Caco-2 (cell line): ENCODE measurements around the gene RFX3. TPM values are rescaled to one million over a fixed set of nuclear protein-coding genes. Genes with fewer than 3 reads are reported as not detected.

Source experiments
- BruUV-seq: library from RNA; stranded (reverse); fragments of 400-500 nt; replicated peaks from 2 replicates; lab custom pipeline; 2021; lab: Mats Ljungman, UMichigan
- CTCF ChIA-PET: fragments of 300-600 bp; sonication (Branson Sonifier 250); formaldehyde crosslinking; loops from one replicate; lab custom pipeline; 2022; ENCODE audit warnings: antibody characterized with exemption; lab: Charles Lee
- POLR2A ChIA-PET: fragments of 300-600 bp; sonication (Branson Sonifier 250); formaldehyde crosslinking; loops from one replicate; lab custom pipeline; 2022; ENCODE audit warnings: antibody characterized with exemption; lab: Charles Lee
- DNase-seq, 2 experiments: peaks; one replicate each; pipeline versions ENCODE4 v3.0.0 to v3.0.0-alpha.2; 2020 to 2022
- H3K27me3 ChIP-seq: replicated peaks from 2 replicates; pipeline ENCODE4 v1.6.0; 2011; ENCODE audit warnings: low read length; ENCODE audit not compliant: control insufficient read depth, insufficient read depth
- H3K36me3 ChIP-seq: 2 replicates; pipeline ENCODE4 v1.5.1; 2011; ENCODE audit warnings: low read length; ENCODE audit not compliant: control insufficient read depth, insufficient read depth
- H3K4me1 ChIP-seq: fragments of 250-450 bp; sonication (Bioruptor Pico); 2 replicates; pipeline ENCODE4 v1.5.1; 2020; ENCODE audit warnings: mild to moderate bottlenecking
- H3K4me3 ChIP-seq: 2 replicates; pipeline ENCODE4 v1.5.1; 2011; ENCODE audit warnings: low read depth, mild to moderate bottlenecking, control low read depth, low read length
- H3K9me3 ChIP-seq: fragments of 250-450 bp; sonication (Bioruptor Pico); 2 replicates; pipeline ENCODE4 v1.5.1; 2020; ENCODE audit warnings: mild to moderate bottlenecking, moderate library complexity
- H3K27ac Mint-ChIP-seq: one replicate; pipeline ENCODE4 v1.8.0; 2022; ENCODE audit warnings: mixed read lengths; ENCODE audit not compliant: unreplicated experiment
- H3K27me3 Mint-ChIP-seq: one replicate; pipeline ENCODE4 v1.8.0; 2022; ENCODE audit warnings: mixed read lengths; ENCODE audit not compliant: insufficient read depth, unreplicated experiment
- H3K36me3 Mint-ChIP-seq: one replicate; pipeline ENCODE4 v1.8.0; 2022; ENCODE audit warnings: mild to moderate bottlenecking, mixed read lengths; ENCODE audit not compliant: insufficient read depth, unreplicated experiment
- H3K4me1 Mint-ChIP-seq: one replicate; pipeline ENCODE4 v1.8.0; 2022; ENCODE audit warnings: low read depth, mixed read lengths; ENCODE audit not compliant: unreplicated experiment
- H3K4me3 Mint-ChIP-seq: one replicate; pipeline ENCODE4 v1.8.0; 2022; ENCODE audit warnings: mild to moderate bottlenecking, moderate library complexity, mixed read lengths; ENCODE audit not compliant: unreplicated experiment
- H3K9me3 Mint-ChIP-seq: one replicate; pipeline ENCODE4 v1.8.0; 2022; ENCODE audit warnings: mixed read lengths; ENCODE audit not compliant: unreplicated experiment
- CTCF ChIP-seq, 2 experiments: fragments of 200-600 bp in 1 of 2; IDR thresholded peaks; 1 replicate in 1 of 2; 2 replicates in 1 of 2; pipeline versions ENCODE4 v1.5.1 to v1.8.0; 2011 to 2022; ENCODE audit warnings: antibody characterized with exemption in 1 of 2, control low read depth in 1 of 2, inconsistent platforms in 1 of 2, low read depth in 1 of 2, low read length in 1 of 2, mild to moderate bottlenecking in 1 of 2, moderate library complexity in 1 of 2; ENCODE audit not compliant: insufficient read depth in 1 of 2, severe bottlenecking in 1 of 2, unreplicated experiment in 1 of 2
- intact Hi-C: fragments of 100-400 bp; cut with micrococcal nuclease; formaldehyde crosslinking; loops from one replicate; pipeline ENCODE4 v1.10.0; 2022; ENCODE audit not compliant: unreplicated experiment
- total RNA-seq: library from RNA; stranded (reverse); gene quantifications from 2 replicates; pipeline ENCODE4 v1.2.3, GENCODE V29; 2022

The RFX3 gene
- total RNA-seq, 1 experiment from 2014 or later, result 4.2 TPM

- H3K9me3 Mint-ChIP-seq, result no peaks in the 10 kb centered on the region
- no peak overlapping the region for H3K4me3 ChIP-seq
- no peaks in the 10 kb centered on the region for H3K4me1 Mint-ChIP-seq
- TF ChIP-seq CTCF (IDR thresholded peaks at IDR 0.05; ENCODE audit: insufficient read depth in 1 of 2, low read depth in 1 of 2, low read length in 1 of 2, severe bottlenecking in 1 of 2, unreplicated experiment in 1 of 2), result no peak
- POLR2A ChIA-PET, result no interaction called here
- no peaks in the 10 kb centered on the region for H3K9me3 ChIP-seq
- DNase-seq, result no peak
- H3K27ac Mint-ChIP-seq, result no peak overlapping the region
- BruUV-seq, result no TSS peak
- H3K4me1 ChIP-seq, result no peaks in the 10 kb centered on the region
- intact Hi-C loops, result no loop called here
- H3K27me3 ChIP-seq, result no peaks in the 10 kb centered on the region
- H3K36me3 ChIP-seq, result no peaks in the 10 kb centered on the region
- H3K27me3 Mint-ChIP-seq, result peaks cover 2% of the 10 kb centered on the region
- no peak overlapping the region for H3K4me3 Mint-ChIP-seq
- no peaks in the 10 kb centered on the region for H3K36me3 Mint-ChIP-seq
- CTCF ChIA-PET, result no interaction called here
Observed at GRCh38 chr9:3398232-3398648, 127.6 kb downstream of the RFX3 start.

DNA sequence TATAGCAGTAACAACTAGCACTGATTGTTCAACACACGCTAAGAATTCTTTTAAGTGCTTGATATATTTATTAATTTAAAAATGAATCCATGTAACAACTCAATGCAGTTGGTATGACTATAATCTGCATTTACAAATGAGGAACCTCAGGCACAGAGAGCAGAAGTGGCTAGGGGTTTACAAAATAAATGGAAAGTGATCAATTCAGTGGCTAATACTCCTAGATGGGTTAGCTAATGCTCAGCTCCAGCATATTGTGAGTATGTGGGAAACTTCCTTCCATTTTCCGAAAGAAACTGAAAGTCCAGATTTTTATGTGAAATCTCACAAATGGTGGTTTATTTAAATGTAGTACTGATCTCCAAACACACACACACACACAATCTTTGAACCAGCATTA lies 128.0 kb downstream of the RFX3 start:
- no peaks in the 10 kb centered on the region for H3K27me3 Mint-ChIP-seq
- ChIA-PET CTCF (no interaction called here), POLR2A (no interaction called here)
- Histone ChIP-seq H3K9me3 (no peaks in the 10 kb centered on the region), H3K4me3 (no peak overlapping the region), H3K4me1 (no peaks in the 10 kb centered on the region), H3K27me3 (no peaks in the 10 kb centered on the region), H3K36me3 (no peaks in the 10 kb centered on the region)
- TF ChIP-seq CTCF (IDR thresholded peaks at IDR 0.05; ENCODE audit: insufficient read depth in 1 of 2, low read depth in 1 of 2, low read length in 1 of 2, severe bottlenecking in 1 of 2, unreplicated experiment in 1 of 2), result no peak
- intact Hi-C loops, result no loop called here
- no peaks in the 10 kb centered on the region for H3K36me3 Mint-ChIP-seq
- H3K4me3 Mint-ChIP-seq, result no peak overlapping the region
- no TSS peak for BruUV-seq
- H3K9me3 Mint-ChIP-seq, result no peaks in the 10 kb centered on the region
- no peak overlapping the region for H3K27ac Mint-ChIP-seq
- no peaks in the 10 kb centered on the region for H3K4me1 Mint-ChIP-seq
- DNase-seq, result no peak

- CTCF ChIA-PET, result no interaction called here
- BruUV-seq, result no TSS peak
Observed at GRCh38 chr9:3391414-3391813, 134.4 kb downstream of the RFX3 start.

More at GRCh38 chr9:3391414-3391813, 134.4 kb downstream of the RFX3 start:
- POLR2A ChIA-PET, result no interaction called here
- Mint-ChIP-seq H3K27ac (no peak overlapping the region), H3K27me3 (peaks cover 2% of the 10 kb centered on the region), H3K4me3 (no peak overlapping the region), H3K36me3 (no peaks in the 10 kb centered on the region), H3K9me3 (no peaks in the 10 kb centered on the region), H3K4me1 (no peaks in the 10 kb centered on the region)
- Histone ChIP-seq H3K27me3 (no peaks in the 10 kb centered on the region), H3K36me3 (no peaks in the 10 kb centered on the region), H3K4me1 (no peaks in the 10 kb centered on the region), H3K9me3 (no peaks in the 10 kb centered on the region), H3K4me3 (no peak overlapping the region)
- intact Hi-C loops, result no loop called here
- no peak for DNase-seq
- TF ChIP-seq CTCF (IDR thresholded peaks at IDR 0.05; ENCODE audit: insufficient read depth in 1 of 2, low read depth in 1 of 2, low read length in 1 of 2, severe bottlenecking in 1 of 2, unreplicated experiment in 1 of 2), result no peak
